Daoy (cell line): ENCODE results near the gene ING3. TPM values are rescaled to one million over a fixed set of nuclear protein-coding genes. Genes with fewer than 3 reads are reported as not detected.
"Not testable (repeated sequence)": the region's sequence is repeated elsewhere in the genome, so short reads cannot be mapped to it uniquely, and the experiment has no call there.

Experiments used
- DNase-seq: peaks from one replicate; pipeline ENCODE4 v3.0.0-alpha.2; 2015; ENCODE audit warnings: low read depth
- total RNA-seq: library from RNA; depleted of rRNA; stranded (reverse); fragments of >200 nt; shearing (Covaris generic); gene quantifications from 2 replicates; pipeline ENCODE4 v1.2.3, GENCODE V29; 2014

The ING3 gene
- total RNA-seq, 1 experiment from 2014 or later: 23.7 TPM

DNA sequence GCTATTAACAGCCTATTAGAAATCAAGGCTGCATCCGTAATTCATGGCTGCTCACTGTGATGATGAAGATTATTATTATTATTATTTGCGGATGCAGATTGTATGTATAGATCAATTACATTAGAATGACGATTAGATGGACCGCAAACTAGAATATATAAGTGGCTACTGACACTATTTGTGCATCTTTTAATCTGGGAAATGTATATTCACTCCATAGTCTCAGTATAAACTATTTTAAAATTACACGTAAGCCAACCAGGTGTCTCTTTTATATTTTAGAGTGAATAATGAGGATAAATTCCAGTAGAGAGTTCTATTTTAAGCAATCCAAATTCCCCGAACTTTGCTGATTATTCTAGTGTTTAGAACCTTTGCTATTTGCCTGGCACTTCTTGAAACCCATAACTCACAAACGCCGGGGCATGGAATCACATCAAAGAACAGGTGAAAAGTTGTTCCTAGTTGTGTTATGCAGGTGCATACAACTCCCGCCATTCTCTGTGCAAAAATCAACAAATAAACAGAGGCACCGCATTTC is 509 bp upstream of the ING3 start:
- no peak for DNase-seq

DNA sequence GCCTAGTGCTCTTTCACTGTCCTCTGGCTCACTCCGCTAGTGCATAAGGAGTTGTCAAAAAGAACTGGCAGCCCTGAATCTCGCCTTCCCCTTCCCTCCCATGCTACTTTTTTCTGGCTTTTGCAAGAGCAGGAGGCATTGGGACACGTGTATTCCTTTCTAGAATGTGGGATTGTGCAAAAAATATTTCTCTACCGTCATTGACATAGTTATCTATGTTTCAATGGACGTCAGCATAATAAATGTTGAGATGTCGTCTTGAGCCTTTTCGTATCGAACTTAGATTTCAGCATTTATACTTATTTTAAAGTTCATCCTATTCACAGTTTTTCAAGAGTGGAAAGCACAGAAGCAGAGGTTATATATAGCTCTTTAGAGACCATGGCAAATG is 727 bp downstream of the ING3 start:
- no peak for DNase-seq

DNA sequence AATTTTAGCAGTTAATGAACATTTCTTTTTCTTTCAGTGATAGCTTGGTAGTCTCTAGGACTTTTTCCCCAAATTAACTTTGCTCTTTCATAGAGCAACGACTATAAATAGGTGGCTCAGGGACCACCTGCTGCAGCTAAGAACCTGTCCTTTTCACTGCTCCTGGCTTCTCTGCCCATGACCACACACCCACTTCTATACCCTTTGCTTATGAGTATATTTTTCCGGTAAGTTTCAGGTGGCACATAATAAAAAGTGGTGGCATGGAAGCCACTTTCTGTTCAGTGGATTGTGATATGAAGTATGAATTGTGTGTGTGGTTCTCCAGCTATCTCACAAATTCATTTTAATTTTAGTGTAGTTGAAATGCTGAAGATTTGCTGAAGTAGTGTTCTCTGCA is 1.2 kb downstream of the ING3 start:
- DNase-seq: no peak

DNA sequence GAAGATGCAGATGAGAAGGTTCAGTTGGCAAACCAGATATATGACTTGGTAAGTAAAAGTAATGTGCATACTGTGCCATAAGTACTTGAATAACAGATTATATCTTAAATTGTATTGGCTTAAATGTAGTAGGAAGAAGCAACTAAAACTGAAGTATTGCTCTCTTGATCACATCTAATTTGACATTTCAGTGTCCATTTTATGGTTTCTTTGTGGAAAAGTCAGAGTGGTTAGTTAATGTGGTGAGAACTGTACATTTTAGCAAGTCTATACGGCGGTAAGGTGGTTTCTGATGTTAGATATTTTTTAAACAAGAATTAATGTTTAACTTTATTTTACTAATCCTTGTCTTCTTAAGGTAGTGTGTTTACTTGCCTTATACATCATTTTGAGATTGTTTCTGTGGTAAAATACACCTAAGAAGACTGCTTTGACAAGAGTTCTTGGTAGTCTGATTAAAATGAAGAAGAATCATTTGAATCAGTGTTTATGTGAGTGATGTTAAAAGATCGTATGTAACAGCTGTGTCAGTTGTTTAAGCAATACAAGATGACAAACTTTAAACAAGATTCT is 5.1 kb downstream of the ING3 start:
- no peak for DNase-seq

DNA sequence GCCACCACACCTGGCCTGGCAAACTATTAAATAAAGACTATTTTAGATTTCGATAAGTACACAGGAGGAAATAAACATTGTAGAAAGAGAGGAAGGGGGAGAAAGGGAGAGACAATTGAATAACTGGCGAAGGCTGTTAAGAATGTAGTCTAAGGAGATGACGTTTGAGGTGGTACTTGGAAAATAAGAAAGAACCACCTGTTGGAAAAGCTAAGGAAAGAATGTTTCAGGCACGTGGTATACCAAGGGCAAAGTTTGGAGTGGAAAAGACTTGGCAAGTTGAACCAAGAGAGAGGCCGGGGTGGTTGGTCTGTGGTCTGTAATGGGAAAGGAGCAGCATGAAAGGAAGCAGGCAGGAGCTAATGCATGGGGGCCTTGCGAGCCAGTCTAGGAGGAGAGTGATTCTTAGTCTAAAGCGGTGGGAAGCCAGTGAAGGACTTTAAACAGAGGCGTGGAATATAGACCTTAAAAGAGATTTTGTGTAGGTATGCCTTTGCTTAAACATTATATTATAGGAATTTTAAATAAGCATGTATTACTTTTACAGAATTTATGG is 9.4 kb downstream of the ING3 start:
- DNase-seq: no peak

DNA sequence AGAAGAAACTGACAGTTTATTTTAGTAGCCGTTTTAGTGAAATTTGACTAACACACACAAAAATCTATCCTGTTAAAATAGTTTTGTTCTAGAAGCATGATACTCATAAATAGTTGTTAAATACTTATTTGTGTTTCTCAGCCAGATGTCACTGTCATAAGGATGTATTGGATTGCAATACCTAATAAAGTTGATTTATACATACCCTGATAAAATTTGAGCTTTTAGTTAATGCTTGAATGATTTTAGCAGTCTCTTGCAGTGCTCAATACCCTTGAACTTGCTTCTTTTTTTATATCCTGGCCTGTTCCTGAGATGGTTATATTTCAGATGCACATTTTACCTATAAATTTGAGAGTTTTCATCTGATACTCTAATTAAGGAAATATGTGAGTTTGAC is 10.1 kb downstream of the ING3 start:
- no peak for DNase-seq

DNA sequence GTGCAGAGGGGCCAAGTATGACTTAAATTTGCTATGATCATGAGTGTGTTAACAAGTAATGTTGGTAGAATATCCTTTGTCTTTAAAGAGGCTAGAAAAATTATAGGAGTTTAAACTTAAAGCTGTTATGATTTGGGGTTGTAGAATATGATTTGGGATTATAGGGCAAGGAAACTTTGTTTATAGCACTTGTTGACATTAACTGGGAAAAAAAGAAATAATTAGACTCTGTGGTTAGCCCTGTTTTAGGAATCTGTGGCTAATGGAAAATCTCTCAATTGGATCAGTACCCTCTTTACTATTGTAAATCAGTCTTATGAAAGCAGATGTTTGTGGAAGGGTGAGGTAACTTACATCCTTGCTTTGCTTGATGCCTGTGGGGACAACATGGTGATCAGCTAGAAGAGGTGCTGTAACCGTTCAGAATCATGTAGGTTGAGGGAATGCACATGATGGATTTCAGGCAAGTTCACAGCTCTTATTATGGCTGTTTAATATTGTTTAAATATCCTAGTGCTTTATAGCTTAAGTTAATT is 11.1 kb downstream of the ING3 start:
- DNase-seq: no peak

DNA sequence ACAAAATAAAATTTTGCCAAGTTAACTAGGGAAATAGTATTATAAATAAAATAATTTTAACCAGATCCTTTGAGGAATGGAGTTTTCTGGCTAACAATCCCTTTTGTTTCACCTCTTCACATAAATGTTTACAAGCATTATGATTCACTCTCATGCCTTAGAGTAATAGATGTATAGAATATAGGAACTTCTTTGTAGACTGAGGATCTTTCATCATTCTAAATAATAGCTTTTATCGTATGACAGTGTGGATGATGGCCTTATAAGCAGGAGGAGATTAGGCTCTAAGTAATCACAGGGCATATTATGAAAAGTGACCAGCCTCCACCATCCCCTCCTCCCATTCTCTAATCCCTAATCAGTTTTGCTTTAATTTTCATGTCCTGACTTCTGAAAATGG is 13.5 kb downstream of the ING3 start:
- no peak for DNase-seq

DNA sequence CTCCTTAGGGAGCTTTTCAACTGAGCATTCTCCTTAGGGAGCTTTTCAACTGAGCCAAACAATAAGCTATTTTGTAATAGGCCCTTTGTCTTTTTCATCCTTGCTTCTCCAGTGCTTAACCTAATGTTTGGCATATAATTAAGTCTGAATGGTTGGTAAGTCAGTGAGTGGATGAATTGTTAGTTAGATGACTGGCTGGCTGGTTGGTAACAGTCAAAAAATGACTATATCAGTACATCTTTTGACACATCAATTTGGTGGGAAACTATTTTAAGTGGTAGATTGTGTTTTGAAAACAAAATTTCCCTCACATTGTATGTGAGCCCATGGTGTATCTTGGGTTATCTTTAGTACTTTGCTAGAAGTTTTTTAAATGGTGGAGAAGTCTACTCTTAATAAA is 16.4 kb downstream of the ING3 start:
- no peak for DNase-seq

DNA sequence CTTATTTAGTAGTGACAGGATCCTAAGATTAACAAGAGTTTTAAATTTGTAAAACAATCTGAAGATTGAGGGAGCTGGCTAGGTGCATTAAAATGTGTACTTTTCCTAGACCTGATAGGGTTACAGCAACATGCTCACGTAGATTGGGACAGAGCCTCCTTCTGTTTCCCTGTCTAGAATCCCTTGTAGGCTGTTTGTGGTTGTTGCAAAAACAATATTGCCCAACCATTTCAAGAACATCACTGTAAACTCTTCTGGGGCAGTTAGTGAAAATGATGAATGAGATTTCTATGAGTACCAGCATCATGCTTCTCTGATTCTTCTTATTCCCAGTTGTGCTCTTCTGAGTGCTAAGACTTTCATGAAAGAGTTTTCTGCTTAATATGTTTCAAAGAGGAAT is 23.3 kb downstream of the ING3 start:
- DNase-seq: no peak

DNA sequence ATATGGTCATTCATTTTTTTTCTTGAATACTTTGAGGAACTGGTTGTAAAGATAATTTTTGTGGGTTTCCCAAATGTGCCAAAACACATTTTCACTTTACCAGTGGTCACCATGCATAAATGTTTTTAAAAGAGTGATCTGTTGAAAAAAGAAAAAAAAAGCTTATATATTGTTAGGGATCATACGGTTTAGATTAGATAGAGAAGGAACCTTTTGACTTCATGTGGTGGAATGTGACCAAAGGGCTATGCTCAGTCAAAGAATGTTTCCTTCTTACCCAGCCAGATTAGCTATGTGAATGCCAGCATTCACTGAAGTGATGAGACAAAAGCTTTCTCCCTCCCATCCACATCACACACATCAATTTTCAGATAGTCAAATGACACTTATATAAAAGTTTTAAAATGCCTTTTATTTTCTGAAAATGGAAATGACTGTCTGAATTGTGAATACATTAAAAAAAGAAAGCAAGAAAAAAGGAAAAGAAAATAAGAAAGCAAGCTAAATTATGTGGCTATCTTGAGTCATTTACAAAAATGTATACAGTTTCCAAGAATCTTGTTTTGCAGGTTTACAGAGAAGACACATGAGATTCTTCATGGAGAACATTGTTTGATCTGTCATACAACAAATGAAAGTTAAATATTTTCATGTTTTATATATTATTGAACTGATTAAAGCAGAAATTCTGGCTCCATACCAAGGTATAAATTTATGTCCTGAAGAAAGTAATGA is 29.4 kb downstream of the ING3 start:
- DNase-seq: no peak

DNA sequence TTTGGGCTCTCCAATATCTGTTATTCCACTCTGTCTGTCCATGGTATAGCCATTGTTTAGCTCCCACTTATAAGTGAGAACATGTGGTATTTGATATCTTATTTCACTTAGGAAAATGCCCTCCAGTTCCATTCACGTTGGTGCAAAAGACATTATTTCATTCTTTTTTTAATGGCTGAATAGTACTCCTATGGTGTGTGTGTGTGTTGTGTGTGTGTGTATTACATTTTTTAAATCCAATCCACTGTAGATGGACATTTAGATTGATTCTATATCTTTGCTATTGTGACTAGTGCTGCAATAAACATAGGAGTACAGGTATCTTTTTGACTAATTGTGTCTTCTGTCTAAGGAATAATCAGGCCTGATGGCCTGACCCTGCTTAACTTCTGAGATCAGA is 30.5 kb downstream of the ING3 start:
- DNase-seq: no peak

DNA sequence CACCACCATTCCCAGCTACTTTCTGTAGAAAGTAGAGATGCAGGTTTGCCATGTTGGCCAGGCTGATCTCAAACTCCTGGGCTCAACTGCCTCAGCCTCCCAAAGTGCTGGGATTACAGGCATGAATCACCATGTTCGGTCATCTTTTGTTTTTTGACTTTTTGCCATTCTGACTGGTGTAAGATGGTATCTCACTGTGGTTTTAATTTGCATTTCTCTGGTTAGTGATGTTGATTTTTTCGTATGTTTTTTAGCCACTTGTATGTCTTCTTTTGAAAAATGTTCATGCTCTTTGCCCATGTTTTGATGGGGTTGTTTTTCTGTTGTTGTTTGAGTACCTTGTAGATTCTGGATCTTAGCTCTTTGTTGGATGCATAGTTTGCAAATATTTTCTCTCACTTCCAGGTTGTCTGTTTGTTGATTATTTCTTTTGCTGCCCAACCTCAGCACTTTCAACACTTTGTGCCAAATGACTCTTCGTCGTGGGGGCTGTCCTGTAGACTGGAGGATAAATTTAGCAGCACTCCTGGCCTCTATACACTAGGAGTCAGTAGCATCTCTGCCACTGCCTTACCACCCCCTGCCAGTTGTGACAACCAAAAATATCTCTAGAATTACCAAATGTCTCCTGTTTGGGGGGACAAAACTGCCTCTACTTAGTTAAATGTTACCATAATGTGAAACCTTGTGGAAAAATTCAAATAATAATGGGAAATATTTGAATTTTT is 31.5 kb downstream of the ING3 start:
- peak; percentile 69 for DNase-seq

DNA sequence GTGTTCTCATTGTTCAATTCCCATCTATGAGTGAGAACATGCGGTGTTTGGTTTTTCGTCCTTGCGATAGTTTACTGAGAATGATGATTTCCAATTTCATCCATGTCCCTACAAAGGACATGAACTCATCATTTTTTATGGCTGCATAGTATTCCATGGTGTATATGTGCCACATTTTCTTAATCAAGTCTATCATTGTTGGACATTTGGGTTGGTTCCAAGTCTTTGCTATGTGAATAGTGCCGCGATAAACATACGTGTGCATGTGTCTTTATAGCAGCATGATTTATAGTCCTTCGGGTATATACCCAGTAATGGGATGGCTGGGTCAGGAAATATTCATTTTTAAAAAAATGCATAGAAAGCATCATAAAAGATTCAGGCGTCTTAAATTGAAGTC is 33.0 kb downstream of the ING3 start:
- DNase-seq: not testable (repeated sequence)

DNA sequence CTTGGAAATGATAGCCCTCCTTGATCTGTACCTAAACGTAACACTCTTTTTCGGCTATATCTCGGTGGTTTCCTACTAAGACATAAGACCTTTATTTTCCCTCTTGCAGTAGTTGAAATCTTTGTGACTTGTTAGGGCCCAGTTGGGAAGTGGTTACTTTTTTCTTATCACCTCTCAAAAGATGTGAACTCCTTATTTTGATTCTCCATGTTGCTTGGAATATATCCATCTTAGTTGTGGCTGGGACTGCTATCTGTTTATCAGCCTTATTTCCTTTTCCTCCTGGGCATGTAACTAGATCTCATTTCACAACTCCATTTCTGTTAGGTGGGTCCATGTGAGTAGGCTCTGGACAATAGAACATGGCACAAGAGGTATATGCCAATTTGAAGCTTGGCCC is 33.8 kb downstream of the ING3 start:
- no peak for DNase-seq

DNA sequence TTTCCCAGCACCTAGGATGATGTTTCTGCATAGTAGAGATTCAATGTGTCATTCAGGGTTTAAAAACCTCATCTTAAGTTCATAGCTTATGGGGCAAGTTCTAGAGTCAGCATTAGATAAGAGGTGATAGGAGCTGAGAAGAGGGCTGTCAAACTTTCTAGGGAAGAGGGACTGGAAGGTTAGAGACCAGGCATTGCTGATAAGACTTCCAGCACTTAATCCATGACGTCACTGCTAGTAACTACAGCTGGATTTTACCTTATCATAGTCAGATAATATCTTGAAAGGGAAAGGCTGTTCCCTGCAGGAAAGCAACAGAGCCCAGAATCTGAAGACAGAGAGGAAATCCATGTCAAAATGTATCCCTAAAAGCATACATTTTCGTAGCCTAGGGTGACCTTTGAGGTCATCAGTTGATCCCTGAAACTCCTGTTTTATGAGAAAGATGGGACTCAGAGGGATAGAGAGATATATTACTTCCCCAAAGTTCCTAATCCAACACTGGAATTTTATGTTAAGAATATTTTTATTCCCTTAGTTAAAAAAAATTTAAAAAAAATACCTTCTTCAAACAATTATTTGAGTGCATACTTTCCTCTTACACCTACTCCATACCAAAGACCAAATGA is 34.7 kb downstream of the ING3 start:
- DNase-seq: no peak

DNA sequence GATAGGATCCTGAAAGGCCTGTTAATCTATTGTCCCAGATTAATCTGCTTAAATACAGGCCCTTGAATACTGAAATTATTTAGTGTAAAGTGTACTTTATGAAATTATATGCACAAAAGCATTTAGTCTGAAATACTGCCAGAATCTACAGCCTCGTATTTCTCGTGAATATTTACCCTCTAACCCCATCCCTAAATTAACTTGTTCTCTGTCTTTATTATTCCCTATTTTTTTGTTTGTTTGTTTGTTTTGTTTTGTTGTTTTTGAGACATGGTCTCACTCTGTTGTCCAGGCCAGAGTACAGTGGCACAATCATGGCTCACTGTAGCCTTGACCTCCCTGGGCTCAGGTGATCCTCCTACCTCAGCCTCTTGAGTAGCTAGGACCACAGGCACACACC is 35.3 kb downstream of the ING3 start:
- no peak for DNase-seq

DNA sequence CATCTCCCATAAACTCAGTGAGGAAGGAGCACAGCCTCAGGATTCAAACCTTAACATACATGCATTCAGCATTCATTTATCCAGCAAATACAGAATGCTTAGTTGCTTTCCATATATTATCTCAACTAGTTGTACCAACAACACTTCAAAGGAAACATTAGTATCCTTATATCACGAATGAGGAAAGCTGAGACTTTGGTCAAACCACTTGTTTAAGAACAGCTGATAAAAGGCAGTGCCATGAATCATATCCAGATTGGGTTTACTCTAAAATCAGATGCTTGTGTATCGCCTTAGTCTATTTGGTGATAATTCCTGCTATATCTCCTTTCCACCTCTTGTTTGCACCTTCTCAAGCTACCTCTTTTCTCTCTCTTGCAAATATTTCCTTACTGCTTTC is 36.1 kb downstream of the ING3 start:
- DNase-seq: no peak

DNA sequence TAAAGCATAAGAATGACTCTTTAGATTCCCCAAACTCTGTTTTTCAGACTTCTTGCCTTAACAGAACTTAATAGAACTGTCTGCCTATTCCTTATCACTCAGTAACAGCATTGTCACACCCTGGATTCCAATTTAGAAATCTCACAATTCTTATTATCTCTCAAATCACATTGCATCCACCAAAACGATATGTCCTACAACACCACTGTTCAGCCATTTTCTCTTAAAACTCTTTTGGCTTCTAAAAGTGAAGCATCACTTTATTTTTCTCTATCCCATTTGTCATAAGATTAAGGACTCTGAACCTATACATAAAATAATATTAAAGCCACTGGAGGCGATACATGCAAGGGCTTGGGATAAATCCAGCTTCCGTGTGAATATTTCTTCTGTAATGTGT is 36.7 kb downstream of the ING3 start:
- DNase-seq: no peak

DNA sequence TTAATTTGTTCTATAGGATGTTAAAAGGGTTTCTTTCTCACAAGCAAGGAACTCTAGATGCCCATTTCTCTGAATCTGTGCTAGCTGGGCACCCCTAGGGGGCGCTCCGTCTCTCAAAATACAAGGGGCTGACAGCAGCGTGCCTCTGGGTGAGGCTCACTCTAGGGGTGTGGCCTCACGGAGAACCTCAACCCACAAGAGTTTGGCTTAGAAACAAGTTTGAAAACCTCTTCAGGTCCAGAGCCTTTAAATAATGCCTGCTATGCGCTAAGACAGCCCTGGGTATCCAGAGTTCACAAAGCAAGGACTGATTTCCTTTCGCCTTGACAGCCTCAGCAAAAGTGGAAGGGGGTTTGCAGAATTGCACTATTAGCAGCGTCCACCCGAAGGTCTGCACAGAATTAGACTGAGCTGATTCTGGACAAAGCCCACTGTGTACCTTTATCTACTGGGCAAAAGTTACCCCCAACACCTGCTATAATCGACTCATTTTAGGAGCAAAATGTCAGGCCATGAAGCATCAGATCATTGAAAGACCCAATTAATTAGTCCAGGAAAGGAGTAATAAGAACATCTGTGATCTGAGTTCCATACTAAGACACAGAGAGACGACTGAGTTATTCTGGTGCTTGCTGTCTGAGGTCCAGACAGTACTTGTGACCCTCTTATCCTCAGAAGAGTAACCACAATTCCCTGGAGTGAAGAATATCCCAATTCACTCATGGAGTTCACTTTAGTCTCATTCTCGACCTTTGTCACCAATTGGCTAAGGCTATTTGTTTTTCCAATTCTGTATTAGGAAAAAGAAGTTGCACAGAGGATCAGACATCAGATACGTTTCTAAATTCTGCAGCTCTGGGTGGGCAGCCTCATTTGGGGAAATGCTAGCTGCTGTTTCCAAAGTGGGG is 37.4 kb downstream of the ING3 start:
- DNase-seq: peak; percentile 95
